ENCODE data around the gene MAST2. TPM values are rescaled to one million over a fixed set of nuclear protein-coding genes. Genes with fewer than 3 reads are reported as not detected.

Gene MAST2
- total and polyA plus RNA-seq, 9 of the 15 experiments (the other 6 are each of a cell fraction or from before 2014, with no cell fraction given), result 0.73 to 32.0 (median 17.8) TPM

- ATAC-seq (no peak), DNase-seq (ENCODE audit: extremely low read depth in 1 of 4, low spot score in 3 of 4) (no peak), FAIRE-seq (no peak)
- H2AFZ ChIP-seq (ENCODE audit: low read depth, low read length), result peak overlapping the region; percentile 36; the same call in 1 of the 2 replicates
- no peak overlapping the region for H3K27ac ChIP-seq (ENCODE audit: extremely low read depth, low read depth, low read length)
- no peaks in the 10 kb centered on the region for H4K20me1 ChIP-seq (replicated peaks; ENCODE audit: control insufficient read depth, insufficient read depth, low read length)
- H3K9me1 ChIP-seq (ENCODE audit: control insufficient read depth, insufficient read depth, low read length), result no peaks in the 10 kb centered on the region
- H3K27me3 ChIP-seq (ENCODE audit: control insufficient read depth in 2 of 2, insufficient read depth in 2 of 2, low read length in 2 of 2), result no peaks in the 10 kb centered on the region
- no peaks in the 10 kb centered on the region for H3K9me3 ChIP-seq (replicated peaks; ENCODE audit: control insufficient read depth, insufficient read depth, low read depth, low read length)
- H3K4me3 ChIP-seq, result no peak overlapping the region
- no peaks in the 10 kb centered on the region for H3K36me3 ChIP-seq (ENCODE audit: control insufficient read depth, insufficient read depth, low read length)
- H3K4me1 ChIP-seq (replicated peaks in 1 of 2; ENCODE audit: control insufficient read depth in 2 of 2, insufficient read depth in 2 of 2, low read length in 2 of 2), result peaks cover 7 to 10% of the 10 kb centered on the region in 2 experiments; a peak in 4 of 5 replicates
- ChIA-PET CTCF (ENCODE audit: low intra/inter-chr PET ratio) (no interaction called here), POLR2A (no interaction called here)
- no peak overlapping the region for H3K4me2 ChIP-seq (ENCODE audit: insufficient read depth, low read length)
- intact Hi-C loops (cut with micrococcal nuclease), result no loop called here
- H3K79me2 ChIP-seq (ENCODE audit: control insufficient read depth, insufficient read depth, low read length), result no peaks in the 10 kb centered on the region
- BruUV-seq (replicated peaks), result no TSS peak
- in situ Hi-C loops (cut with MboI), result no loop called here
- WGBS (ENCODE audit: insufficient coverage, low coverage, missing lambda C conversion rate), result 66% methylated on average over 13 of the region's 13 CpGs
- H3K9ac ChIP-seq (ENCODE audit: insufficient read depth in 1 of 2, low read depth in 2 of 2, low read length in 2 of 2), result no peak overlapping the region
- TF ChIP-seq LARP7 (IDR thresholded peaks at IDR 0.05), result no peak
- TF ChIP-seq TFE3 (CRISPR knock-in tag; IDR thresholded peaks at IDR 0.05), result no peak
- TF ChIP-seq ZNF24 (IDR thresholded peaks at IDR 0.05), result no peak
- peak; percentile 6; the same call in 1 of the 2 replicates for TF ChIP-seq TAL1 (IDR thresholded peaks at IDR 0.05)
- TF ChIP-seq CUX1 (CRISPR knock-in tag; IDR thresholded peaks at IDR 0.05), result no peak
- TF ChIP-seq ZBTB26 (CRISPR knock-in tag; IDR thresholded peaks at IDR 0.05), result no peak
- peak; percentile 80 for TF ChIP-seq ZNF316 (IDR thresholded peaks at IDR 0.05)
- no peak for TF ChIP-seq ZNF511 (CRISPR knock-in tag; IDR thresholded peaks at IDR 0.05)
- TF ChIP-seq RBM39 (optimal IDR thresholded peaks at IDR 0.05; ENCODE audit: low read depth, low read length), result no peak
- no peak for TF ChIP-seq ZKSCAN1 (IDR thresholded peaks at IDR 0.05; ENCODE audit: low read depth, low read length)
- no peak for TF ChIP-seq FOXA3 (CRISPR knock-in tag; conservative IDR thresholded peaks at IDR 0.05 in 1 of 2, IDR thresholded peaks at IDR 0.05 in 1 of 2)
- TF ChIP-seq SMARCA4 (IDR thresholded peaks at IDR 0.05), result no peak
- TF ChIP-seq TFAP4 (CRISPR knock-in tag; IDR thresholded peaks at IDR 0.05; ENCODE audit: borderline replicate concordance), result no peak
These were observed 37.2 kb upstream of the MAST2 start for GRCh38 chr1:45765999-45766792.
